Karpas-422 (cell line): ENCODE data around the gene GP1BB. TPM values are rescaled to one million over a fixed set of nuclear protein-coding genes. Genes with fewer than 3 reads are reported as not detected.

Experiments used
- DNase-seq: peaks from one replicate; pipeline ENCODE4 v3.0.0-alpha.2; 2015
- H2AFZ ChIP-seq: fragments of 200-600 bp; sonication (generic); 2 replicates; pipeline ENCODE4 v1.6.1; 2014; ENCODE audit warnings: antibody characterized with exemption, low read length, mixed read lengths
- H3K27ac ChIP-seq: fragments of 200-600 bp; sonication (generic); 2 replicates; pipeline ENCODE4 v1.5.1; 2014; ENCODE audit warnings: mild to moderate bottlenecking, low read length, moderate library complexity
- H3K27me3 ChIP-seq: fragments of 200-600 bp; sonication (generic); 2 replicates; pipeline ENCODE4 v1.6.1; 2014; ENCODE audit warnings: low read length, mixed read lengths
- H3K36me3 ChIP-seq: fragments of 200-600 bp; sonication (generic); 2 replicates; pipeline ENCODE4 v1.6.1; 2014; ENCODE audit warnings: low read length, mixed read lengths; ENCODE audit not compliant: insufficient read depth
- H3K4me1 ChIP-seq: fragments of 200-600 bp; sonication (generic); 2 replicates; pipeline ENCODE4 v1.6.1; 2014; ENCODE audit warnings: mild to moderate bottlenecking, low read length, mixed read lengths
- H3K4me2 ChIP-seq: fragments of 200-600 bp; sonication (generic); 2 replicates; pipeline ENCODE4 v1.6.1; 2014; ENCODE audit warnings: low read length, low read depth, mild to moderate bottlenecking; ENCODE audit not compliant: poor library complexity, severe bottlenecking
- H3K4me3 ChIP-seq: fragments of 200-600 bp; sonication (generic); 2 replicates; pipeline ENCODE4 v1.5.1; 2014; ENCODE audit warnings: mild to moderate bottlenecking, antibody characterized with exemption, low read length, mixed read lengths
- H3K79me2 ChIP-seq: fragments of 200-600 bp; sonication (generic); 2 replicates; pipeline ENCODE4 v1.6.1; 2014; ENCODE audit warnings: mild to moderate bottlenecking, low read length, mixed read lengths
- H3K9ac ChIP-seq: fragments of 200-600 bp; sonication (generic); 2 replicates; pipeline ENCODE4 v1.6.0; 2014; ENCODE audit warnings: low read length
- H3K9me2 ChIP-seq: fragments of 200-600 bp; sonication (generic), shearing (Covaris generic); replicated peaks from 2 replicates; pipeline ENCODE4 v1.6.0; 2014; ENCODE audit warnings: mild to moderate bottlenecking, low read length, moderate library complexity; ENCODE audit not compliant: insufficient read depth
- H3K9me3 ChIP-seq: fragments of 300-700, 200-600 bp; sonication (generic); 2 replicates; pipeline ENCODE4 v1.6.1; 2014; ENCODE audit warnings: low read length, mixed read lengths
- H4K20me1 ChIP-seq: fragments of 200-600 bp; sonication (generic); 2 replicates; pipeline ENCODE4 v1.6.1; 2014; ENCODE audit warnings: mild to moderate bottlenecking, antibody characterized with exemption, low read length, low read depth; ENCODE audit not compliant: insufficient read depth
- total RNA-seq: library from RNA; depleted of rRNA; stranded (reverse); fragments of >200 nt; shearing (Covaris generic); gene quantifications from 2 replicates; pipeline ENCODE4 v1.2.3, GENCODE V29; 2014; ENCODE audit warnings: low replicate concordance

Gene GP1BB
- total RNA-seq, 1 experiment from 2014 or later, result not detected

DNA sequence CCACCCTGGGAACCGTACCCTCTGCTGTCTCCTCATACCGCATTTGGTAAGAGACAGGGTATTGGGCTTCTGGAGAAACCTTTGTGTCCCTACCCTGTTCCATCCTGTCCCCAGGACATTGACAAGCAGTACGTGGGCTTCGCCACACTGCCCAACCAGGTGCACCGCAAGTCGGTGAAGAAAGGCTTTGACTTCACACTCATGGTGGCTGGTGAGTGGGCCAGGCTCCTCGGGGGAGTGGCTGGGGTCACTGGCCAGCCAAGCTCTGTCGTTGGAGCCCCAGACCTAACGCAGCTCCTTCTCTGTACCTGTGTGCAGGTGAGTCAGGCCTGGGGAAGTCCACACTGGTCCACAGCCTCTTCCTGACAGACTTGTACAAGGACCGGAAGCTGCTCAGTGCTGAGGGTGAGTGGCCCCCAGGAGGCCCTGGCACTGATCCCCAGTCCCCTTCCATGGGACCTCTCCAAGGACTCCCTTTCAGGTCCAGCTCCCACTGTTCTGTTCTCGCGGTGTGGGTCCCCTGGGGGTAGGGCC is 3.8 kb upstream of the GP1BB start:
- H3K79me2 ChIP-seq, result no peaks in the 10 kb centered on the region
- no peak for DNase-seq
- H3K4me3 ChIP-seq, result no peak overlapping the region
- no peak overlapping the region for H3K4me2 ChIP-seq
- H3K27me3 ChIP-seq, result no peaks in the 10 kb centered on the region
- H3K9ac ChIP-seq, result no peak overlapping the region
- no peaks in the 10 kb centered on the region for H3K9me3 ChIP-seq
- no peaks in the 10 kb centered on the region for H3K9me2 ChIP-seq
- H3K4me1 ChIP-seq, result peaks cover 3% of the 10 kb centered on the region; the same call in 1 of the 2 replicates
- H4K20me1 ChIP-seq, result no peaks in the 10 kb centered on the region
- no peak overlapping the region for H3K27ac ChIP-seq
- no peak overlapping the region for H2AFZ ChIP-seq
- H3K36me3 ChIP-seq, result no peaks in the 10 kb centered on the region

DNA sequence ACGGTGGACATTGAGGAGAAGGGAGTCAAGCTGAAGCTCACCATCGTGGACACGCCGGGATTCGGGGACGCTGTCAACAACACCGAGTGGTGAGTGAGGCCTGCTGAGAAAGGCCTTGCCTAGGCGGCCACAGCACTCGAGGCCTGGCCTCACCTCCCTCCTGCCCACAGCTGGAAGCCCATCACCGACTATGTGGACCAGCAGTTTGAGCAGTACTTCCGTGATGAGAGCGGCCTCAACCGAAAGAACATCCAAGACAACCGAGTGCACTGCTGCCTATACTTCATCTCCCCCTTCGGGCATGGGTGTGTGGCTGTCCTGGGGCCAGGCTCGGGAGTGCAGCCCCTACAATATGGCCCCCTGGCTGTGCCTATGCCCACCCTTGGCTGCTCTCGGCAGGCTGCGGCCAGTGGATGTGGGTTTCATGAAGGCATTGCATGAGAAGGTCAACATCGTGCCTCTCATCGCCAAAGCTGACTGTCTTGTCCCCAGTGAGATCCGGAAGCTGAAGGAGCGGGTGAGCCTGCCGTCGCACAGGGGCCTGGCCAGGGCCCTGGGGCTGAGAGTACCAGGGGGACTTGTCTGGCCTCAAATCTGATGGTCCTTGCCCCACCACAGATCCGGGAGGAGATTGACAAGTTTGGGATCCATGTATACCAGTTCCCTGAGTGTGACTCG is 3.0 kb upstream of the GP1BB start:
- peaks cover 3% of the 10 kb centered on the region; the same call in 1 of the 2 replicates for H3K4me1 ChIP-seq
- H3K4me2 ChIP-seq, result no peak overlapping the region
- H3K9me2 ChIP-seq, result no peaks in the 10 kb centered on the region
- H3K9me3 ChIP-seq, result no peaks in the 10 kb centered on the region
- no peak overlapping the region for H2AFZ ChIP-seq
- H3K79me2 ChIP-seq, result no peaks in the 10 kb centered on the region
- no peak overlapping the region for H3K9ac ChIP-seq
- no peak for DNase-seq
- no peak overlapping the region for H3K27ac ChIP-seq
- no peaks in the 10 kb centered on the region for H3K36me3 ChIP-seq
- no peak overlapping the region for H3K4me3 ChIP-seq
- H3K27me3 ChIP-seq, result no peaks in the 10 kb centered on the region
- no peaks in the 10 kb centered on the region for H4K20me1 ChIP-seq

- no peak overlapping the region for H3K4me3 ChIP-seq
- H3K27ac ChIP-seq, result no peak overlapping the region
- no peaks in the 10 kb centered on the region for H3K9me2 ChIP-seq
- no peaks in the 10 kb centered on the region for H4K20me1 ChIP-seq
- H3K4me2 ChIP-seq, result no peak overlapping the region
- no peak for DNase-seq
- no peak overlapping the region for H3K9ac ChIP-seq
- H3K27me3 ChIP-seq, result no peaks in the 10 kb centered on the region
- no peaks in the 10 kb centered on the region for H3K79me2 ChIP-seq
- no peaks in the 10 kb centered on the region for H3K36me3 ChIP-seq
- no peaks in the 10 kb centered on the region for H3K9me3 ChIP-seq
- H3K4me1 ChIP-seq, result peaks cover 3% of the 10 kb centered on the region; the same call in 1 of the 2 replicates
- no peak overlapping the region for H2AFZ ChIP-seq
These were observed 2.4 kb upstream of the GP1BB start for GRCh38 chr22:19720999-19721329.

- Histone ChIP-seq H3K27me3 (no peaks in the 10 kb centered on the region), H3K27ac (no peak overlapping the region), H3K9me3 (no peaks in the 10 kb centered on the region), H3K79me2 (no peaks in the 10 kb centered on the region), H3K9me2 (no peaks in the 10 kb centered on the region), H3K4me3 (no peak overlapping the region), H4K20me1 (no peaks in the 10 kb centered on the region), H3K9ac (no peak overlapping the region), H3K4me1 (peaks cover 3% of the 10 kb centered on the region; the same call in 1 of the 2 replicates), H3K36me3 (no peaks in the 10 kb centered on the region), H2AFZ (no peak overlapping the region), H3K4me2 (no peak overlapping the region)
- no peak for DNase-seq
These were observed 1.8 kb upstream of the GP1BB start for GRCh38 chr22:19721330-19722177.

DNA sequence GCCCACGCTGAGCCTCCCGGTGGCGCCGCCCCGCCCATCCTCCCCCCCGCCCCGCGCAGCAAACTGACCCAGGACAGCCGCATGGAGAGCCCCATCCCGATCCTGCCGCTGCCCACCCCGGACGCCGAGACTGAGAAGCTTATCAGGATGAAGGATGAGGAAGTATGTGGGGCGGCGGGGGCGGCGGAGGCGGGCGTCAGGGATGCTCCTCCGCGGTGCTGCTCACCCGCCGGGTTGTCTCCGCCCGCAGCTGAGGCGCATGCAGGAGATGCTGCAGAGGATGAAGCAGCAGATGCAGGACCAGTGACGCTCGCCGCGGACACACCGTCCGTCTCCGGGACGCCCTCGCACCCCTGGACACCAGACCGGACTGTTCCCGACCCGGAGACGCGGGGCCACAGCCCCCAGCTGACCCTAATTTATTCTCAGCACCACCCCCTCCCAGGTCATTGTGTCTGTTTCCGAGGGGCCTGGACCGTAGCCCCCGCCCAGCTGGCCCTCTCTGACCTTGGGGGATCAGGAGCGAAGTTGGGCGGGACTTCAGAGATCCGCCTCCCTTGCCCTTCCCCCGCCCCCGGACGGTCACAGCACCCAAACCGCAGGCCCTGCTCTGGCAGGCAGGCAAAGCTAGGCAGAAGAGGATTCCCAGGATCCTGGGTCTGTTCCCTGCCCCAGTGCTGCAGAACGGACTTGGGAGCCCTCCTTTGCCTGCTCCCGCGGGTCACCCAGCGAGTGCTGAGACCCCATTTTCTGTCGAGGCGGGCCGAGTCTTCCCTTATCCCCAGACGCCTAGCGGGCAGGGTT is 959 bp upstream of the GP1BB start:
- no peak overlapping the region for H3K9ac ChIP-seq
- peaks cover 3% of the 10 kb centered on the region; the same call in 1 of the 2 replicates for H3K4me1 ChIP-seq
- H4K20me1 ChIP-seq, result no peaks in the 10 kb centered on the region
- DNase-seq, result no peak
- H3K36me3 ChIP-seq, result no peaks in the 10 kb centered on the region
- H3K4me2 ChIP-seq, result no peak overlapping the region
- H3K9me2 ChIP-seq, result no peaks in the 10 kb centered on the region
- no peak overlapping the region for H2AFZ ChIP-seq
- no peak overlapping the region for H3K4me3 ChIP-seq
- no peaks in the 10 kb centered on the region for H3K79me2 ChIP-seq
- no peak overlapping the region for H3K27ac ChIP-seq
- H3K9me3 ChIP-seq, result no peaks in the 10 kb centered on the region
- H3K27me3 ChIP-seq, result no peaks in the 10 kb centered on the region

- no peak for DNase-seq
- Histone ChIP-seq H3K79me2 (no peaks in the 10 kb centered on the region), H4K20me1 (no peaks in the 10 kb centered on the region), H3K4me1 (no peaks in the 10 kb centered on the region), H3K9ac (no peak overlapping the region), H2AFZ (no peak overlapping the region), H3K9me3 (no peaks in the 10 kb centered on the region), H3K4me3 (no peak overlapping the region), H3K9me2 (no peaks in the 10 kb centered on the region), H3K36me3 (no peaks in the 10 kb centered on the region), H3K4me2 (no peak overlapping the region), H3K27me3 (no peaks in the 10 kb centered on the region), H3K27ac (no peak overlapping the region)
These were observed 432 bp upstream of the GP1BB start for GRCh38 chr22:19722982-19723231.

DNA sequence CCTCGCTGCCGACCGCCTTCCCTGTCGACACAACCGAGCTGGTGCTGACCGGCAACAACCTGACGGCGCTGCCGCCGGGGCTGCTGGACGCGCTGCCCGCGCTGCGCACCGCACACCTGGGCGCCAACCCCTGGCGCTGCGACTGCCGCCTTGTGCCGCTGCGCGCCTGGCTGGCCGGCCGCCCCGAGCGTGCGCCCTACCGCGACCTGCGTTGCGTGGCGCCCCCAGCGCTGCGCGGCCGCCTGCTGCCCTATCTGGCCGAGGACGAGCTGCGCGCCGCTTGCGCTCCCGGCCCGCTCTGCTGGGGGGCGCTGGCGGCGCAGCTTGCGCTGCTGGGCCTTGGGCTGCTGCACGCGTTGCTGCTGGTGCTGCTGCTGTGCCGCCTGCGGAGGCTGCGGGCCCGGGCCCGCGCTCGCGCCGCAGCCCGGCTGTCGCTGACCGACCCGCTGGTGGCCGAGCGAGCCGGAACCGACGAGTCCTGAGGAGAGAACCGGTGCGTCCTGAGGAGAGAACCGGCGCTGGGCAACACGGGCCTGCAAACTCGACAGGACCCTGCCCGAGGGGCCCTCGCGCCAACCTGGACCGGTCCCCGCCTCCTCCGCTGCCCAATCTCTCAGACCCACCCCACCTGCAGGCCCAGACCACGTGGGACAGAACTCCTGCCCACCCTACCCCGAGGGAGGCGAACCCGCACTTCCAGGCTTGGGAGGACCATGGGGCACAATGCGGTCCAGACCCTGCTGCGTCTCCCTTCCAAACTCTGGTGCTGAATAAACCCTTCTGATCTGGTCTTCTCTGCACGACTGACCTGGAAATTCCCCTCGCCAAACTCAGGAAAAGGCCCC is 866 bp downstream of the GP1BB start:
- H4K20me1 ChIP-seq, result no peaks in the 10 kb centered on the region
- H3K79me2 ChIP-seq, result no peaks in the 10 kb centered on the region
- H3K4me1 ChIP-seq, result no peaks in the 10 kb centered on the region
- H3K9me3 ChIP-seq, result no peaks in the 10 kb centered on the region
- DNase-seq, result no peak
- no peak overlapping the region for H3K4me3 ChIP-seq
- no peaks in the 10 kb centered on the region for H3K36me3 ChIP-seq
- H3K9ac ChIP-seq, result no peak overlapping the region
- H2AFZ ChIP-seq, result no peak overlapping the region
- H3K4me2 ChIP-seq, result no peak overlapping the region
- no peak overlapping the region for H3K27ac ChIP-seq
- H3K9me2 ChIP-seq, result no peaks in the 10 kb centered on the region
- no peaks in the 10 kb centered on the region for H3K27me3 ChIP-seq
